ENCODE results near the gene NEUROG2.
"Not testable (repeated sequence)": the region's sequence is repeated elsewhere in the genome, so short reads cannot be mapped to it uniquely, and the experiment has no call there.

Gene NEUROG2

GRCh38 chr4:112516066-112516470, at the start of gene NEUROG2:
Gene NEUROG2, minus strand, starts transcription at chr4:112516180. Its CDS starts 705 bp downstream, at chr4:112515475.
- Histone ChIP-seq H3K27me3 (ENCODE audit: control insufficient read depth in 5 of 5, insufficient read depth in 4 of 5, low read length in 5 of 5) (peaks cover 61 to 85% (median 71%) of the 10 kb centered on the region in 5 donors), H3K4me3 (ENCODE audit: low read depth in 1 of 5, low read length in 5 of 5) (peak within 1 kb of the TSS; percentile 39 to 95 (median 82)), H3K9me3 (ENCODE audit: control insufficient read depth in 5 of 5, low read length in 5 of 5) (peaks cover 0 to 6% (median 0%) of the 10 kb centered on the region in 5 donors), H3K9ac (ENCODE audit: low read length in 5 of 5) (peak within 1 kb of the TSS in 2 of 5 donors; percentile 3 to 31), H3K4me1 (ENCODE audit: control insufficient read depth in 5 of 5, insufficient read depth in 5 of 5, low read length in 5 of 5) (peaks cover 0 to 42% (median 41%) of the 10 kb centered on the region in 5 donors), H3K27ac (ENCODE audit: low read depth, low read length) (no peak within 1 kb of the TSS), H3K36me3 (ENCODE audit: control insufficient read depth in 5 of 5, insufficient read depth in 5 of 5, low read length in 5 of 5) (no peaks in the 10 kb centered on the region)

GRCh38 chr4:112564706-112565270, 48.8 kb upstream of the NEUROG2 start:
- no peak overlapping the region for H3K9ac ChIP-seq (ENCODE audit: low read length in 5 of 5)

GRCh38 chr4:112563431-112564200, 47.6 kb upstream of the NEUROG2 start:
- Histone ChIP-seq H3K9ac (ENCODE audit: low read length in 5 of 5) (no peak overlapping the region), H3K27me3 (ENCODE audit: control insufficient read depth in 5 of 5, insufficient read depth in 4 of 5, low read length in 5 of 5) (no peaks in the 10 kb centered on the region), H3K4me1 (ENCODE audit: control insufficient read depth in 5 of 5, insufficient read depth in 5 of 5, low read length in 5 of 5) (no peaks in the 10 kb centered on the region), H3K27ac (ENCODE audit: low read depth, low read length) (no peak overlapping the region), H3K36me3 (ENCODE audit: control insufficient read depth in 5 of 5, insufficient read depth in 5 of 5, low read length in 5 of 5) (no peaks in the 10 kb centered on the region), H3K9me3 (ENCODE audit: control insufficient read depth in 5 of 5, low read length in 5 of 5) (no peaks in the 10 kb centered on the region), H3K4me3 (ENCODE audit: low read depth in 1 of 5, low read length in 5 of 5) (no peak overlapping the region)

More at GRCh38 chr4:112564706-112565270, 48.8 kb upstream of the NEUROG2 start:
- Histone ChIP-seq H3K27ac (ENCODE audit: low read depth, low read length) (no peak overlapping the region), H3K36me3 (ENCODE audit: control insufficient read depth in 5 of 5, insufficient read depth in 5 of 5, low read length in 5 of 5) (no peaks in the 10 kb centered on the region), H3K4me3 (ENCODE audit: low read depth in 1 of 5, low read length in 5 of 5) (no peak overlapping the region), H3K4me1 (ENCODE audit: control insufficient read depth in 5 of 5, insufficient read depth in 5 of 5, low read length in 5 of 5) (no peaks in the 10 kb centered on the region), H3K9me3 (ENCODE audit: control insufficient read depth in 5 of 5, low read length in 5 of 5) (no peaks in the 10 kb centered on the region), H3K27me3 (ENCODE audit: control insufficient read depth in 5 of 5, insufficient read depth in 4 of 5, low read length in 5 of 5) (no peaks in the 10 kb centered on the region)

- no peaks in the 10 kb centered on the region for H3K36me3 ChIP-seq (ENCODE audit: control insufficient read depth in 5 of 5, insufficient read depth in 5 of 5, low read length in 5 of 5)
- no peak overlapping the region for H3K4me3 ChIP-seq (ENCODE audit: low read depth in 1 of 5, low read length in 5 of 5)
- H3K9me3 ChIP-seq (ENCODE audit: control insufficient read depth in 5 of 5, low read length in 5 of 5) = no peaks in the 10 kb centered on the region
- H3K27me3 ChIP-seq (ENCODE audit: control insufficient read depth in 5 of 5, insufficient read depth in 4 of 5, low read length in 5 of 5) = no peaks in the 10 kb centered on the region
- H3K9ac ChIP-seq (ENCODE audit: low read length in 5 of 5) = no peak overlapping the region
- no peaks in the 10 kb centered on the region for H3K4me1 ChIP-seq (ENCODE audit: control insufficient read depth in 5 of 5, insufficient read depth in 5 of 5, low read length in 5 of 5)
- H3K27ac ChIP-seq (ENCODE audit: low read depth, low read length) = no peak overlapping the region
These were observed 46.4 kb upstream of the NEUROG2 start for GRCh38 chr4:112562254-112562879.

GRCh38 chr4:112560084-112560483, 44.1 kb upstream of the NEUROG2 start:
- Histone ChIP-seq H3K9me3 (ENCODE audit: control insufficient read depth in 5 of 5, low read length in 5 of 5) (no peaks in the 10 kb centered on the region), H3K27me3 (ENCODE audit: control insufficient read depth in 5 of 5, insufficient read depth in 4 of 5, low read length in 5 of 5) (no peaks in the 10 kb centered on the region), H3K4me1 (ENCODE audit: control insufficient read depth in 5 of 5, insufficient read depth in 5 of 5, low read length in 5 of 5) (no peaks in the 10 kb centered on the region), H3K36me3 (ENCODE audit: control insufficient read depth in 5 of 5, insufficient read depth in 5 of 5, low read length in 5 of 5) (no peaks in the 10 kb centered on the region), H3K27ac (ENCODE audit: low read depth, low read length) (no peak overlapping the region), H3K9ac (ENCODE audit: low read length in 5 of 5) (no peak overlapping the region), H3K4me3 (ENCODE audit: low read depth in 1 of 5, low read length in 5 of 5) (no peak overlapping the region)

GRCh38 chr4:112559053-112559452, 43.1 kb upstream of the NEUROG2 start:
- H3K36me3 ChIP-seq (ENCODE audit: control insufficient read depth in 5 of 5, insufficient read depth in 5 of 5, low read length in 5 of 5) = no peaks in the 10 kb centered on the region
- H3K9ac ChIP-seq (ENCODE audit: low read length in 5 of 5) = no peak overlapping the region
- H3K4me3 ChIP-seq (ENCODE audit: low read depth in 1 of 5, low read length in 5 of 5) = no peak overlapping the region
- H3K4me1 ChIP-seq (ENCODE audit: control insufficient read depth in 5 of 5, insufficient read depth in 5 of 5, low read length in 5 of 5) = no peaks in the 10 kb centered on the region
- H3K27me3 ChIP-seq (ENCODE audit: control insufficient read depth in 5 of 5, insufficient read depth in 4 of 5, low read length in 5 of 5) = no peaks in the 10 kb centered on the region
- H3K27ac ChIP-seq (ENCODE audit: low read depth, low read length) = no peak overlapping the region
- H3K9me3 ChIP-seq (ENCODE audit: control insufficient read depth in 5 of 5, low read length in 5 of 5) = no peaks in the 10 kb centered on the region

- Histone ChIP-seq H3K4me3 (ENCODE audit: low read depth in 1 of 5, low read length in 5 of 5) (no peak overlapping the region), H3K9ac (ENCODE audit: low read length in 5 of 5) (no peak overlapping the region), H3K27me3 (ENCODE audit: control insufficient read depth in 5 of 5, insufficient read depth in 4 of 5, low read length in 5 of 5) (no peaks in the 10 kb centered on the region), H3K36me3 (ENCODE audit: control insufficient read depth in 5 of 5, insufficient read depth in 5 of 5, low read length in 5 of 5) (peaks cover 0 to 4% (median 0%) of the 10 kb centered on the region in 5 donors), H3K4me1 (ENCODE audit: control insufficient read depth in 5 of 5, insufficient read depth in 5 of 5, low read length in 5 of 5) (no peaks in the 10 kb centered on the region), H3K9me3 (ENCODE audit: control insufficient read depth in 5 of 5, low read length in 5 of 5) (no peaks in the 10 kb centered on the region), H3K27ac (ENCODE audit: low read depth, low read length) (no peak overlapping the region)
These were observed 41.9 kb upstream of the NEUROG2 start for GRCh38 chr4:112557676-112558411.

- H3K36me3 ChIP-seq (ENCODE audit: control insufficient read depth in 5 of 5, insufficient read depth in 5 of 5, low read length in 5 of 5); H3K9me3 ChIP-seq (ENCODE audit: control insufficient read depth in 5 of 5, low read length in 5 of 5); H3K27me3 ChIP-seq (ENCODE audit: control insufficient read depth in 5 of 5, insufficient read depth in 4 of 5, low read length in 5 of 5); H3K9ac ChIP-seq (ENCODE audit: low read length in 5 of 5); H3K27ac ChIP-seq (ENCODE audit: low read depth, low read length); H3K4me3 ChIP-seq (ENCODE audit: low read depth in 1 of 5, low read length in 5 of 5); H3K4me1 ChIP-seq (ENCODE audit: control insufficient read depth in 5 of 5, insufficient read depth in 5 of 5, low read length in 5 of 5): not testable (repeated sequence)
These were observed 38.3 kb upstream of the NEUROG2 start for GRCh38 chr4:112554271-112554670.

GRCh38 chr4:112552668-112553067, 36.7 kb upstream of the NEUROG2 start:
- H3K4me1 ChIP-seq (ENCODE audit: control insufficient read depth in 5 of 5, insufficient read depth in 5 of 5, low read length in 5 of 5) = no peaks in the 10 kb centered on the region
- H3K27me3 ChIP-seq (ENCODE audit: control insufficient read depth in 5 of 5, insufficient read depth in 4 of 5, low read length in 5 of 5) = no peaks in the 10 kb centered on the region
- H3K9ac ChIP-seq (ENCODE audit: low read length in 5 of 5) = no peak overlapping the region
- H3K27ac ChIP-seq (ENCODE audit: low read depth, low read length) = no peak overlapping the region
- H3K4me3 ChIP-seq (ENCODE audit: low read depth in 1 of 5, low read length in 5 of 5) = no peak overlapping the region
- peaks cover 0 to 5% (median 0%) of the 10 kb centered on the region in 5 donors for H3K36me3 ChIP-seq (ENCODE audit: control insufficient read depth in 5 of 5, insufficient read depth in 5 of 5, low read length in 5 of 5)
- H3K9me3 ChIP-seq (ENCODE audit: control insufficient read depth in 5 of 5, low read length in 5 of 5) = no peaks in the 10 kb centered on the region
